ENCODE results near the gene MREG. TPM values are rescaled to one million over a fixed set of nuclear protein-coding genes. Genes with fewer than 3 reads are reported as not detected.
"Not testable (repeated sequence)": the region's sequence is repeated elsewhere in the genome, so short reads cannot be mapped to it uniquely, and the experiment has no call there.

MREG gene
- polyA plus RNA-seq, 1 experiment = 2.6 TPM

GRCh38 chr2:215974700-215975429 lies 38.5 kb downstream of the MREG start:
- H3K4me3 ChIP-seq (ENCODE audit: low read depth, low read length) = no peak overlapping the region

GRCh38 chr2:215973954-215974699 lies 39.2 kb downstream of the MREG start:
- Histone ChIP-seq H3K27me3 (ENCODE audit: control insufficient read depth, insufficient read depth, low read length) (no peaks in the 10 kb centered on the region), H3K9me3 (ENCODE audit: control insufficient read depth, insufficient read depth, low read length) (no peaks in the 10 kb centered on the region), H3K27ac (ENCODE audit: low read depth, low read length) (no peak overlapping the region), H3K4me3 (ENCODE audit: low read depth, low read length) (no peak overlapping the region)
- no peak for DNase-seq (ENCODE audit: low read depth, low spot score)
- TF ChIP-seq CTCF (IDR thresholded peaks at IDR 0.05; ENCODE audit: low read depth, low read length) = no peak
- ChIA-PET CTCF (no interaction called here), POLR2A (interaction anchor here (0.7 kb wide), 1 partner anchor 32 kb away, joined by 7 read pairs; no protein-coding TSS in a partner anchor)

More at GRCh38 chr2:215974700-215975429, 38.5 kb downstream of the MREG start:
- H3K27ac ChIP-seq (ENCODE audit: low read depth, low read length) = no peak overlapping the region
- no peaks in the 10 kb centered on the region for H3K9me3 ChIP-seq (ENCODE audit: control insufficient read depth, insufficient read depth, low read length)
- DNase-seq (ENCODE audit: low read depth, low spot score) = no peak
- no peak for TF ChIP-seq CTCF (IDR thresholded peaks at IDR 0.05; ENCODE audit: low read depth, low read length)
- POLR2A ChIA-PET = interaction anchor here (0.7 kb wide), 1 partner anchor 31 kb away, joined by 7 read pairs; no protein-coding TSS in a partner anchor
- CTCF ChIA-PET = interaction anchor here (0.9 kb wide), 1 partner anchor 59 kb away, joined by 4 read pairs; no protein-coding TSS in a partner anchor
- H3K27me3 ChIP-seq (ENCODE audit: control insufficient read depth, insufficient read depth, low read length) = no peaks in the 10 kb centered on the region

DNA sequence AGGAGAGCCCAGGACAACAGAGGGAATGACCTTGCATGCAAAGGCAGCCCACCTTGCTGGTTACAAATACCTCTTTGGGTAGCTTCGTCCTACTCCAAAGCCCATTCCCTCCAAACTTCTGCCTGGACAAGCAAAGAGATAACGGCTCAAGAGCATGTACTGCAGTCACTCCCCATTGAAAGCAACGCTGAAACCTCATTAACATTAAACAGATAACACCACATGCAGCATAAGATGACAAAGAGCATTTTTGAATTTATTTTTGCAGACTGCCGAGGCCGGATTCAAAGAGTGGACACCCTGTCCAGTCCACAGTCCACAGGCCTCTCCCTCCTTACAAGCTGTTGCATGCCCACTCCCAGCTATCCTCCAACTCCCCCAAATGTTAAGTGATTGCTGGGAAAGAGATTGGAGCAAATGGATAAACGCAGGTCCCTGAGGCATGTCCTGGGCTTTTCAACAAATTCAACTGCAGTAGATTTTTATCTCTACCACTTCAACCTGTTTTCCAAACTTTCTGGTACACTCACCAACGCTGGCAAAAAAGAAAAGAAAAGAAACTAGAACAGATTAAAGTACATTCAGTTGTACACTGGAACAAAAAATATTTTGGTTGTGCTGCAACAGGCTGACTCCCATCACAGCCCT lies 40.1 kb downstream of the MREG start:
- no peak for DNase-seq (ENCODE audit: low read depth, low spot score)
- ChIA-PET CTCF (no interaction called here), POLR2A (no interaction called here)
- Histone ChIP-seq H3K27me3 (ENCODE audit: control insufficient read depth, insufficient read depth, low read length) (no peaks in the 10 kb centered on the region), H3K9me3 (ENCODE audit: control insufficient read depth, insufficient read depth, low read length) (no peaks in the 10 kb centered on the region), H3K27ac (ENCODE audit: low read depth, low read length) (no peak overlapping the region), H3K4me3 (ENCODE audit: low read depth, low read length) (no peak overlapping the region)
- no peak for TF ChIP-seq CTCF (IDR thresholded peaks at IDR 0.05; ENCODE audit: low read depth, low read length)

DNA sequence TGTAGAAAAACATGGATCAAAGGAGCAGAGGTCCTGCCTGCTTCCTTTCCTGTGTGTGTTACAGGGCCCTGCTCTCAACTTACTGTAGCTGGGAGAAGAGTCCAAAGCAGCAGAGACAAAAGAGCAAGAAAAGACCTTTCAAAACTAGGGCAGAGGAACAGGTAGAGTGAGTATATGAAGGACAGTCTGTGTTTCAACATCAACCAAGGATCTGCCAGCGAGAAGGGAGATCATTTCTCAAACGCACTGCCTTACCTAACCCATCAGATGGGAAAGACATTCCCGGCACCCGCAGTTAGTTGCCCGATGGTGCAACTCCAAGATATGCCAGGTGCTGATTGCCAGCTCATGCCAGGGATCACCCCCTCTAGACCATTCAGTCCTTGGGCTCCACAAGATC lies 41.7 kb downstream of the MREG start:
- no peak for TF ChIP-seq CTCF (IDR thresholded peaks at IDR 0.05; ENCODE audit: low read depth, low read length)
- Histone ChIP-seq H3K4me3 (ENCODE audit: low read depth, low read length) (no peak overlapping the region), H3K27me3 (ENCODE audit: control insufficient read depth, insufficient read depth, low read length) (no peaks in the 10 kb centered on the region), H3K9me3 (ENCODE audit: control insufficient read depth, insufficient read depth, low read length) (no peaks in the 10 kb centered on the region), H3K27ac (ENCODE audit: low read depth, low read length) (no peak overlapping the region)
- POLR2A ChIA-PET = no interaction called here
- no peak for DNase-seq (ENCODE audit: low read depth, low spot score)
- CTCF ChIA-PET = no interaction called here

DNA sequence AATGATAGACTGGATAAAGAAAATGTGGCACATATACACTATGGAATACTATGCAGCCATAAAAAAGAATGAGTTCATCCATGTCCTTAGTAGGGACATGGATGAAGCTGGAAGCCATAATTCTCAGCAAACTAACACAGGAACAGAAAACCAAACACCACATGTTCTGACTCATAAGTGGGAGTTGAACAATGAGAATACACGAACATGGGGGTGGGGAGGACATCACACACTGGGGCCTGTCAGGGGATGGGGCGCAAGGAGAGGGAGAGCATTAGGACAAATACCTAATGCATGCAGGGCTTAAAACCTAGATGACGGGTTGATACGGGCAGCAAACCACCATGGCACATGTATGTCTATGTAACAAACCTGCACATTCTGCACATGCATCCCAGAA lies 42.5 kb downstream of the MREG start:
- CTCF ChIA-PET; H3K4me3 ChIP-seq (ENCODE audit: low read depth, low read length); H3K9me3 ChIP-seq (ENCODE audit: control insufficient read depth, insufficient read depth, low read length); DNase-seq (ENCODE audit: low read depth, low spot score); POLR2A ChIA-PET; H3K27ac ChIP-seq (ENCODE audit: low read depth, low read length); H3K27me3 ChIP-seq (ENCODE audit: control insufficient read depth, insufficient read depth, low read length): not testable (repeated sequence)

All from AG04450 (cell line).